ENCODE results near the gene PSKH1.

- TF ChIP-seq RCOR1 (conservative IDR thresholded peaks at IDR 0.05; ENCODE audit: low read depth, low read length) (no peak), CTCF (IDR thresholded peaks at IDR 0.05 in 2 of 3, conservative IDR thresholded peaks at IDR 0.05 in 1 of 3; ENCODE audit: control insufficient read depth in 2 of 3, extremely low read depth in 1 of 3, insufficient read depth in 1 of 3, low read depth in 3 of 3, low read length in 3 of 3) (no peak)
Observed at GRCh38 chr16:67885545-67885944, 7.5 kb upstream of the PSKH1 start.
